ENCODE measurements around the gene THUMPD1.
"Not testable (repeated sequence)": the region's sequence is repeated elsewhere in the genome, so short reads cannot be mapped to it uniquely, and the experiment has no call there.

THUMPD1 gene, protein sequence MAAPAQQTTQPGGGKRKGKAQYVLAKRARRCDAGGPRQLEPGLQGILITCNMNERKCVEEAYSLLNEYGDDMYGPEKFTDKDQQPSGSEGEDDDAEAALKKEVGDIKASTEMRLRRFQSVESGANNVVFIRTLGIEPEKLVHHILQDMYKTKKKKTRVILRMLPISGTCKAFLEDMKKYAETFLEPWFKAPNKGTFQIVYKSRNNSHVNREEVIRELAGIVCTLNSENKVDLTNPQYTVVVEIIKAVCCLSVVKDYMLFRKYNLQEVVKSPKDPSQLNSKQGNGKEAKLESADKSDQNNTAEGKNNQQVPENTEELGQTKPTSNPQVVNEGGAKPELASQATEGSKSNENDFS

DNA sequence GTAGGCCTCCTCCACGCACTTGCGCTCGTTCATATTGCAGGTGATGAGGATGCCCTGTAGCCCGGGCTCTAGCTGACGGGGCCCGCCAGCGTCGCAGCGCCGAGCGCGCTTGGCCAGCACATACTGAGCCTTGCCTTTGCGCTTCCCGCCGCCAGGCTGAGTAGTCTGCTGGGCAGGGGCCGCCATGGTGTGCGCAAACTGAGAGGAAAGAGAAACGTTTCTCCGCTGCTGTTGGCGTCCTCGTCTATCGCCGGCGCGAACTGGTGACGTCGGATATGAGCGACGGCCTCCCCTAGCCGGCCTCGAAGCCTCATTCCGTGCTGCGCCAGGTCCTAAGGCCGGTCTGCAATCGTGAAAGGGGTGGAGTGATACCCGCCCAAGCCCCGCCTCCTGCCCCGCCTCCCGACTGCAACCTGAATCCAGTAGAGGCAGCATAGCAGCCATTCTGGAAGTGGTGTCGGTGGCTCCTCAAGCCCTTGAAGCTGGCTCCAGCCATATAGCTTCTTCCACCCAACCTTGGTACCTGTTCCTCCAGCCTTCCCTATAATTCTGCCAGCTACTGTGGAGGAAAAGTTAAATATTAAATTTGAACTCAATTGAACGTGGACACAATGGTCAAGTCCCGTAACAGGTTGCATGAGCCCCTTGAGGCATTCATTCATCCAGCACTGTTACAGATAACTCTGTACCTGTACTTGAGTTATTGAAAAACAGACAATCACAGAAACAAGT is at the start of gene THUMPD1:
Gene THUMPD1, minus strand, starts transcription at position 265 of the 732 bp plus-strand sequence. Its CDS starts 79 bp downstream, at position 186.
- peak; percentile 93 for DNase-seq

DNA sequence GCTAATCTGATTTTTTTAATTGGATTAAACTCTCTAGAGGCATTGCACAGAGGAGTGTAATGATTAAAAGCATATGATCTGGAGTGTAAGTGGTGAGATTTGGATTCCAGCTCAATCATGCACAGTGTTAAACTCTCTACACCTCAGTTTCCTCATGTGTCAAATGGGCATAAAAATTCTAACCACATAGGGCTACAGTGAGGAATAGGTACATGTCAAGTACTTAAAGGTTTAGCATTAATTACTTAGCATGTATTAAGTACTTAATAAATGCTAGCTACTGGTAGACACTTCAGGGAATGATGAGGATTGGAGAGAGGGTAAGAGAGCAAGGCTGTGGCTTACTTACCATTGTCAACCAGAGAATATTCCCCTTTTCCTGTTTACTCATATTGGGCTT is 47.5 kb upstream of the THUMPD1 start:
- DNase-seq, result no peak

DNA sequence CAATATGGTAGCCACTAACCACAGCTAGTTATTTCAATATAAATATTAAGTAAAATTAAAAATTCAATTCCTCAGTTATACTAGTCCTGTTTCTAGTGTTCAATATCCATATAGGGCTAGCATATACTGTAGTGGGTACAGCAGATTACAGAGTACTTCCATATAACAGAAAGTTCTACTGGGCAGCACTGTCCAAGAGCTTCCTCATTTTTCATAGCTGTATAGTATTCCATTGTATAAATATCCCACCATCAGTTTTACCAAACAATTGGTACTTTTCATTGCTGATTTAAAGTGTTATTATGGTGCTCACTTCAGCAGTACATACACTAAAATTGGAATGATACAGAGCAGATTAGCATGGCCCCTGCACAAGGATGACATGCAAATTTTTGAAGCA is 42.6 kb upstream of the THUMPD1 start:
- DNase-seq, result no peak

DNA sequence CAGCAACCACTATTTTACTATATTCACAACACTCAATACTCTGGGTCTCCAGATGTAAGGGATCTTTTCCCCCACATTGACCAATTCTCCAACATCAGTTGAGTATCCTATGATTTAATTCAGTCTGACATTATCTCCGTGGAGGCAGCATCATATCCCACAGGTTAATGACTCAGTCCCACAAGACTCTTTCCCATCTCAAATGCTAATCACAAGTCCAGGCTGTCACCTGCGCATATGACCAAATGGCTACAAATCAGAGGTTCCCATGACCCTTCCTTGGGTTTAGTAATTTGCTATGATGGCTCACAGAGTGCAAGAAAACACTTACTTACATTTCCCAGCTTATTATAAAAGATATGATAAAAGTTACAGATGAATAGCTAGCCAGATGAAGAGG is 40.9 kb upstream of the THUMPD1 start:
- DNase-seq, result no peak

DNA sequence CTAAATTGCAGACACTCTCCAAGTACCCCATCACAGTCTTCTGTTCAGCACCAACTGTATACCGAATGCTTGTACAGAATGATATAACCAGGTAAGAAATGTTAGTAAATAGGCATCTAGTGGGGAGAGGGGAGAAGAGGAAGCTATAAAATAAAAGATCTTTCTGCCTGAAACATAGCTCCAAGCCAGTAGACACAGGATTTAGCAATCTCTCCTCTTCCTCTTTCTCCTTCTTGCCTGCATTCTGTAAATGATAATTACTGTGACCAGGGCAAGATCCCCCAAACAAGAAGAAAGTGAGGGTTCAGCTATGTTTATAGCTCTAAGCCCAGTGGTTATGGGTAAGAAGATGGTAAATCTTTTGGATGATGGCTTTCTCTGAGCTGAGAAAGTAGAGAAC is 40.1 kb upstream of the THUMPD1 start:
- DNase-seq, result no peak

DNA sequence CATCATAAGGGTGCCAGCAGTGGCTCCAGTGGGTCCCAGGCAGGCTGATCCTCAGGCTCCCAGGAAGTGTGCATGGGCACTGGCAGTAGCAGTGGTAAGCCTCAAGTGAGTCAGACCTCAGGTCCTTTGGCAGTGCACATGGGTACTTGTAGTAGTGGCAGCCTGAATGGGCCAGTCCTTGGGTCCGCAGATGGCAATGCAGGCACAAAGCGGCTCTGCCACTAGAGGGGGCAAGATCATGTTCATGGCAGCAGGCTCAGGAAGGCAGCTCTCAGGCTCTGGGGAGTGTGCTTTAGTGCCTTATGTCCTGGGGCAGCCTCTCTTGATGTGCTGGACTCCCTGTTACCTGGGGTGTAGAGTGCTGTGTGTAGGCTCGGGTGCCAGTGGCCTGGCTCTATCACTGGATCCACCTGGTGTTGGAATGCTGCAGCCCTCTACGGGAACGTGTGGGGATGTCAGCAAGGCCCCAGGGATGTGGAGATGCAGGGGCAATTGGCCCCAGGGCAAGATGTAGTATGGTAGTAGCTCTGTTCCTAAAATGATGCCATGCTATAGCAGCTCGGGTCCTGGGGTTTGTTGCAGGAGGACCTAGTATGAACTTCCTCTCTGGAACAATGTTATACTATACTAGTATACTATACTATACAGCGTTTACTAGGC is 33.2 kb upstream of the THUMPD1 start:
- peak; percentile 76 for DNase-seq

DNA sequence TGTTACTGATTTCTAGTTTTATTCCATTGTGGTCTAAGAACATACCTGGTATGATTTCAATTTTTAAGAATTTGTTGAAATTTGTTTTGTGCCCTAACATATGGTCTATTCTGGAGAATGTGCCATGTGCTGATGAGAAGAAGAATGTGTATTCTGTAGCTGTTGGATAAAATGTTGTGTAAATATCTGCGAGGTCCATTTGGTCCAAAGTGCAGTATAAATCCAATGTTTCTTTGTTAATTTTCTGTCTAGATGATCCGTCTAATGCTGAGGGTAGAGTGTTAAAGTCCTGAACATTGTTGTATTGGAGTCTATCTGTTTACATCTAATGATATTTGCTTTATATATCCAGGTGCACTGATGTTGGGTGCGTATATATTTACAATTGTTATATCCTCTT is 32.1 kb upstream of the THUMPD1 start:
- DNase-seq, result no peak

DNA sequence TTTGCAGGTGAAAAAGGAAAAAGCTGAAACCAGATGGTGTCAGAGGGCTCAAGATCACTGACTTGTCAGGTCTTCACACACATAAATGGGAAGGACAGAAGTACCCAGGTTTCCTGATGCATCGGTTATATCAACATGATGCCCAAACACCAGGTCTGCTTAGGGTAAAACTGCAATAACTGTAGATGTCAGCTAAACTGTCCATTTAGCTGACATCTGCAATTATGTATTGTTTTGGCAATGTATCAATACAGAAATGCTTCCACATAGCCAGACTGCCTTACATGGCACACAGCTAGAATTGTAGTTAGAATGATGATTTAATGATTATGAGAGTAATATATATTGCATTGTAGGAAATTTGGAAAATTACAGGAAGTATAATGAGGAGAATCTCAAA is 27.2 kb upstream of the THUMPD1 start:
- no peak for DNase-seq

DNA sequence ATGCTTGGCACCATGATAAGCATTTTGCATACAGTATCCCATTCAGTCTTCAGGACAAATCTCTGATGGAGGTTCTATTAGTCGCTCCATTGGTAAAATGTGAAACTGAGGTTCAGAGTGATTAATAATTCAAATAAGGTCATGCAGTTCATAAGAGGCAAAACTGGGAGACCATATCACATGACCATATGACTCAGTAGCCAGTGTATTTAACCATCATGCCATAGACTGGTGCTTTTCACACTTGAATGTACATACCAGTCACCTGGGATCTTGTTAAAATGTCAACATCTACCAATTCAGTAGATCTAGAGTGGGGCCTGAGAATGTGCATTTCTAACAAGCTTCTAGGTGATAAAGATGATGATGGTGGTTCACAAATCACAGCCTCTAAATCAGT is 26.5 kb upstream of the THUMPD1 start:
- DNase-seq, result no peak

DNA sequence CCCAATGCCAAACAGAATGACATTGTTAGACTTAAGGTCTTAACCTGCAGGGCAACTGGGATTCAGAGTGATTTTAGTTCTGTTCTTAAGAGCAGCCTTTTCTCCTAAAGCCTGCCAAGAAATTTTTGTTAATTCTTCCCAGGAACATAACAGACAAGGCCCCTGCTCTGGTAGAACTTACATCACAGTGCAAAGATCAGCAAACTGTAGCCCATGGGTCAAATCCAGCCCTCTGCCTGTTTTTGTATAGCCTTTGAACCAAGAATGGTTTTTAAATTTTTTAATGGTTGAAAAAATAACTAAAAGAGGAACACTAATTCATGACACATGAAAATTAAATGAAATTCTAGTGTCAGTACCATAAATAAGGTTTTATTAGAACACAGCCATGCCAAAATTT is 26.0 kb upstream of the THUMPD1 start:
- no peak for DNase-seq

DNA sequence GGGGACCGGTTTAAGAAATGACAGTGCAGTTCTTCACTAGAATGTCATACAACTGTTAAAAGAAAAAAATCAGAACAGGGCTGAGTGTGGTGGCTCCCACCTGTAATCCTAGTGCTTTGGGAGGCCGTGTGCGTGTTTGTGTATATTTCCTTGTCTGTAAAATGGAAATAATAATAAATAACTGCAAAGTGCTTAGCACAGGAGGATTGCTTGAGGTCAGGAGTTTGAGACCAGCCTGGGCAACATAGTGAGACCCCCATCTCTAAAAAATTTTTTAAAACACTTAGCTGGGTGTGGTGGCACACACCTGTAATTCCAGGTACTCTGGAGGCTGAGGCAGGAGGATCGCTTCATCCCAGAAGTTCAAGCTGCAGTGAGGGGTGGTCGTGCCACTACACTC is 24.7 kb upstream of the THUMPD1 start:
- DNase-seq, result no peak

DNA sequence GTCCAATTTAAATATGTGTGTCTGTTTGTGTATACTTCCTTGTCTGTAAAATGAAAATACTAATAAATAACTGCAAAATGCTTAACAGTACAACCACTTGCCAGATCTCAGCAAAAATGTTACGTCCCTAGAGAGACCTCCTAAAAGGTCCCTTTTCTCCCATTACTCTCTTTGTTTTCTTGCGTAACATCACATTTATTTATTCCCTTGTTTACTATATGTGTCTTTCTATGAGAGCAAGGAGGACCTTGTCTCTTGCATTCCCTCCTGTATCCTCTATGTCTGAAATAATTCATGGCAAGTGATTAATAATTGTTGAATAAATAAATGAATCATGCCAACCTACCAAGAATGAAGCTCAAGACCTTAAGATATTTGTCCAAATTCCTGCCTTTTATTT is 24.1 kb upstream of the THUMPD1 start:
- DNase-seq, result no peak

DNA sequence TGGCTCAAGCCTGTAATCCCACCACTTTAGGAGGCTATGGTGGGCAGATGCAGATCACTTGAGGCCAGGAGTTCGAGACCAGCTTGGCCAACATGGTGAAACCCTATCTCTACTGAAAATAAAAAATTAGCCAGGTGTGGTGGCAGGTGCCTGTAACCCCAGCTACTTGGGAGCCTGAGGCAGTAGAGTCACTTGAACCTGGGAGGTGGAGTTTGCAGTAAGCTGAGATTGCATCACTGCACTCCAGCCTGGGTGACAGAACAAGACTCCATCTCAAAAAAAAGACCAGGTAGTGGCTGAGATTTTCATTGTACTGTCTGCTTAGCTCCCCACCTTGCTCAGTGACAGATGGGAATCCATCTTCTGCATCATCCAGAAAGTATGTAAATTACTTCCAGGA is 22.8 kb upstream of the THUMPD1 start:
- DNase-seq, result not testable (repeated sequence)

DNA sequence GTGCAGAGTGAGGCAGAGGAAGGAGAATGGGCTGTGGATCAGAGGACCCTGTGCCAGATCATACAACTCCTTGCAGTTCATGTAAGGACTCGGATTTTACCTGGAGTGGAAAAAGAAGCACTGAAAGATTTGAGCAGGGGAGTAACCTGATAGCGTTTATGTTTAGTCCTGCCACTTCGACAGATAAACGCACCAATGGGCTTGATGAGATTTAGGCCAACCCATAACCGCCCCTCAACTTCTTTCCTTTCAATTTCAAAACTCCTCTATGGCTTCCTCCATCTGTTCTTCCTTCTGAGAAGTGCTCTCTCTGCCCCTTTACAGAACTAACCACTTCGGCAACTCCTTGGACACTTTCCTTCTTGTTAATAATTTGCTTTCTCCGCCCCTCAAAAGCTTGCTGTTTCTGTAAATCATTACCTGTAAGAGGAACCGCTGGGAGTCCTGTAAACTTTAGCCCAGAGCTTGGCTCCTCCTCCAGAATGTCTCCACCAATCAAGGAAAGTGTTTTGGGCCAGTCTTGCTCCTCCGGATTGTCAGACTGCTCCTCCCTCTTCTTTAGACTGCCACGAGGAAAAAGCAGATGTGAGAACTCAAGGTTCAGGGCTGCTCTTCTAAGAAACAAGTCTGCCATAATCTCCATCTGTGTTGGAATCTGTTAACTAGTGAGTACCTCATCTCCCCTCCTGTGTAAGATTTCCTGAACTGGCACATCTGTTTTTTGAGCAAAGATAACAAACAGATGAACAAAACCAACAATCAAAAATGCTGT is 22.0 kb upstream of the THUMPD1 start, which contains the start of gene ACSM3:
Gene ACSM3, plus strand, starts transcription at position 554 of the 772 bp plus-strand sequence. CDS start 6,021 bp downstream, outside the sequence.
- DNase-seq, result peak; percentile 78

DNA sequence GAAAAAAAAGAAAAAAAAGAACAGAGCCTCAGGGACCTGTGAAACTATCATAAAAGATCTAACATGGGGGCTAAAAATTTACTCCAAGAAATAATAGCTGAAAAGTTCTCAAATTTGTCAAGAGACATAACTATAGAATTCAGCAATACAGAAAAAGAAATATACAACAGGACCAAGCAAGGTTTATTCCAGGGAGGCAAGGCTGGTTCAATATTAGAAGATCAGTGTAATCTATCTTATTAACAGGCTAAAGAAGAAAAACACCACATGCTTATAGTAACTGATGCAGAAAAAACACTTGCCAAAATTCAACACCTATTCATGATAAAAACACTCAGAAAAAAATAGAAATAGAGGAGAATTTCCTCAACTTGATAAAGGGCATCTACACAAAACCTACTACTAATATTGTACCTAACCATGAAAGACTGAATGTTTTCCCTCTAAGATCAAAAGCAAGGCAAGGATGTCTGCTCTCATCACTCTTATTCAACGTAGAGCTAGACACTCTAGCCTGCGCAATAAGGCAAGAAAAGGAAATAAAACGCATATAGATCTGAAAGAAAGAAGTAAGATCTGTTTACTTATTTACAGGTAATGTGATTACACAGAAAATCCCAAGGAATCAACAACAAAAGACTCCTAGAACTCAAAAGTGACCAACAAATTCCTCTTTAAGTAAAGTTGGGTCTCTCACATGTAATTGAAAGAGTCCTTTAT is 20.9 kb upstream of the THUMPD1 start:
- DNase-seq, result no peak

DNA sequence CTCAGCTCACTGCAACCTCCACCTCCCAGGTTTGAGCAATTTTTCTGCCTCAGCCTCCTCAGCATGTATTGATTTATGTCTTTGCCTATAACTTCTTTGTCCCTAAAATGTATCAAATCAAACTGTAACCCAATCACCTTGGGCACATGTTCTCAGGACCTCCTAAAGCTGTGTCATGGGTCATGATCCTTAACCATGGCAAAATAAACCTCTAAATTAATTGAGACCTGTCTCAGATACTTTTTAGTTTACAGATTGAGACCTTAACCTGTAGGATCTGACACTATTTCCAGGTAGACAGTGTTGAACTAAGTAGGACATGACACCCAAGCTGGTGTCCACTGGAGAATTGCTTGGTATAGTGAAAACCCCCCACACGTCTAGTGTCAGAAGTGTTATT is 19.6 kb upstream of the THUMPD1 start:
- no peak for DNase-seq

DNA sequence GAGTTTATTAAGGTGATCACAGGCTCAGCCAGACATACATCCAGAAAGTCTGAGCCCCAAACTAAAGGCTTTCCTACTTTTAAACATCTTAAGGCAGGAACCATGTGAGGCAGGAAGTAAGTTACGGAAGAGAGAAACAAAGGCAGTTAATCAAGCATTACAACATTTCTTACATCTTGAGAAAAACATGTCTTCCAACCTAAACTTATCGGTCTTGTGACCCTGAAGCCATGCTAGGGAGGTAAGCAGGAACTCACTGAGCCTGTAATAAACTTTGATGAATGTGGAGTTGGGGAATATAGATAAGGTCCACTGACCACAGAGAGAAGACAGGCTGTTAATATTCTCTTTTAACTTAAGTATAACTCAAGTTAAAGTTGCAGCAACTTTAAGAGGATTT is 18.7 kb upstream of the THUMPD1 start:
- no peak for DNase-seq

DNA sequence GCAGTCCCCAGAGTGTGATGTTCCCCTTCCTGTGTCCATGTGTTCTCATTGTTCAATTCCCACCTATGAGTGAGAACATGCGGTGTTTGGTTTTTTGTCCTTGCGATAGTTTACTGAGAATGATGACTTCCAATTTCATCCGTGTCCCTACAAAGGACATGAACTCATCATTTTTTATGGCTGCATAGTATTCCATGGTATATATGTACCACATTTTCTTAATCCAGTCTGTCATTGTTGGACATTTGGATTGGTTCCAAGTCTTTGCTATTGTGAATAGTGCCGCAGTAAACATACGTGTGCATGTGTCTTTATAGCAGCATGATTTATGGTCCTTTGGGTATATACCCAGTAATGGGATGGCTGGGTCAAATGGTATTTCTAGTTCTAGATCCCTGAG is 14.2 kb upstream of the THUMPD1 start:
- not testable (repeated sequence) for DNase-seq

DNA sequence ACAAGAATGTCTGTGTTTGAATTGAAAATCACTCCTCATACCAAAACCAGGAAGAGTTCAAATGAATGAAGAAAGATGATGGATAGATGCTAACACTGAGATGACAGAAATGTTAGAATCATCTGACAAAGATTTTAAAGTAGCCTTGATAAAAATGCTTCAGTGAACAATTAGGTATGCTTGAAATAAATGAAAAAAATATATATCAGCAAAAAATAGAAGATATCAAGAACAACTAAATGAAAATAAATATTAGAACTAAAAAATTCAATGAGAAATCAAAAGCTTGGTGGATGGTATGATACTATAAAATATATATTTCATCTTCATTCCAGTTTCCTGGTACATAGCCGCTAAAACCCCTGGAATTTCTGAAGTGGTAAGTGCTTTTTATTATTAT is 13.6 kb upstream of the THUMPD1 start:
- no peak for DNase-seq

DNA sequence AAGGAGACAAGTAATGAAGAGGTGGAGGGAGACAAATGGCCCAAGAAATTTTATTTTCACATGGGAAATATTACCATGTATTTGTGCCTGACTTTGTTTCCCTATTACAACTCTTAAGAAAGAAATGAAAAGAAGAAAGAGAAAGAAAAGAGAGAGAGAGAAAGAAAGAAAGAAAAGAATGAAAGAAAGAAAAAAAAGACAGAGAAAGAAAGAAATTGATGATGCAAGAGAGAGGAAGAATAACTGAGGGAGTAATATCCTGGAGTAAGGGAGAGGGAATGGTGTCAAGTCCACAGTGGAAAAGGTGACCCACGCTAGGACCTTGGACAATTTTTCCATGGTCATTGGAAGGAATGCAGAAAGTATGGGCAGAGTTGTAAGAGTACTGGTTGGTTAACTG is 12.1 kb upstream of the THUMPD1 start:
- DNase-seq, result no peak

DNA sequence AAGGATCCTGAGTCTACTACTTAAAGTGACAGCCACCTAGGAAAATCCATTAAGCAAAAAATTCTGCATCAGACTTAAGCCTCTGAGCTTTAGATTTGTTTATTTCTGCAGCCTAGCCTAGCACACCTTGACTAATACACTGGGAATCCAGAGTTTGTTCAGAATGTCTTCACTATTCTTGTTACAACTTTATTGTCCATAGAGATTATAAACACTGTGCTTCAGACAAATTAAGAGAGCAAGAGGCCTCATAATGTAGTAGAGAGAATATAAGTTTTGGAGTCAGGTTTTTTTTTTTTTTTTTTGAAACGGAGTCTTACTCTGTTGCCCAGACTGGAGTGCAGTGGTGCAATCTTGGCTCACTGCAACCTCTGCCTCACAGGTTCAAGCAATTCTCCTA is 8.9 kb upstream of the THUMPD1 start:
- no peak for DNase-seq

DNA sequence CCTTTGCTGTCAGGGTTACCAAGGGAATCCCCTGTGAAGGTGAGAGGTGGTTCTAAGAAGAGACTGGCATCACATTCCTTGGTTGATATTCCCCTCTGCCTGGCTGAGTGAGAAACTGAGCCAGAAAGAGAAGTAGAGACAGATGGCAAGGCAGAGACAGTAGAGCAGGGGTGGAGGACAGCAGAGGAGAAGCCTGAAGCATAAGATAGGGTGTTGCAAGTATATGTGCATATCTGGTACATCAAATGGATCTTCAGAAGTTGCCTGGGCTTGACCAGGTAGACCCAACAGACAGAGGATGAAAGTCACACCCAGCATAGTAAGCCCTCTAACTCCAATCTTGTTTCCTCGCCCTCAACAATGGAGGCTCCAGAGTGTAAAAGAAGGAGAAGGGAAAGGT is 7.9 kb upstream of the THUMPD1 start:
- DNase-seq, result no peak

Measured in EL (cell line).